ENCODE data around the gene SPIN4.
A peak's percentile ranks its signal among the peaks of the same experiment; 100 is the strongest.
"Not testable (repeated sequence)": the region's sequence is repeated elsewhere in the genome, so short reads cannot be mapped to it uniquely, and the experiment has no call there.

The SPIN4 gene

GRCh38 chrX:63350941-63351616 is at the start of gene SPIN4:
SPIN4 (minus strand) TSS chrX:63351332; CDS start chrX:63350819, 513 bp downstream.
- Histone ChIP-seq H3K4me3 (peak within 1 kb of the TSS; percentile 83), H3K27ac (peak within 1 kb of the TSS; percentile 54 to 87)
- no peak for TF ChIP-seq CTCF (IDR thresholded peaks at IDR 0.05)
- DNase-seq (ENCODE audit: low spot score): peak; percentile 87

GRCh38 chrX:63400340-63400739 is 49.2 kb upstream of the SPIN4 start:
- no peak for TF ChIP-seq CTCF (IDR thresholded peaks at IDR 0.05)
- no peak for DNase-seq (ENCODE audit: low spot score)
- Histone ChIP-seq H3K4me3 (no peak overlapping the region), H3K27ac (no peak overlapping the region)

- DNase-seq (ENCODE audit: low spot score): no peak
- H3K4me3 ChIP-seq: no peak overlapping the region
- no peak for TF ChIP-seq CTCF (IDR thresholded peaks at IDR 0.05)
- no peak overlapping the region for H3K27ac ChIP-seq
These were observed 43.7 kb upstream of the SPIN4 start for GRCh38 chrX:63394872-63395271.

- not testable (repeated sequence) for H3K4me3 ChIP-seq; DNase-seq (ENCODE audit: low spot score)
These were observed 42.0 kb upstream of the SPIN4 start for GRCh38 chrX:63393094-63393493.

GRCh38 chrX:63387411-63387810 is 36.3 kb upstream of the SPIN4 start:
- DNase-seq (ENCODE audit: low spot score): no peak
- TF ChIP-seq CTCF (IDR thresholded peaks at IDR 0.05): no peak
- no peak overlapping the region for H3K4me3 ChIP-seq
- no peak overlapping the region for H3K27ac ChIP-seq

More at GRCh38 chrX:63393094-63393493, 42.0 kb upstream of the SPIN4 start:
- H3K27ac ChIP-seq: not testable (repeated sequence)

GRCh38 chrX:63384263-63384662 is 33.1 kb upstream of the SPIN4 start:
- H3K4me3 ChIP-seq; DNase-seq (ENCODE audit: low spot score); H3K27ac ChIP-seq: not testable (repeated sequence)

GRCh38 chrX:63373012-63373411 is 21.9 kb upstream of the SPIN4 start:
- DNase-seq (ENCODE audit: low spot score); H3K4me3 ChIP-seq; H3K27ac ChIP-seq: not testable (repeated sequence)

GRCh38 chrX:63367699-63368098 is 16.6 kb upstream of the SPIN4 start:
- not testable (repeated sequence) for H3K4me3 ChIP-seq; DNase-seq (ENCODE audit: low spot score); H3K27ac ChIP-seq

GRCh38 chrX:63363788-63364187 is 12.7 kb upstream of the SPIN4 start:
- no peak for TF ChIP-seq CTCF (IDR thresholded peaks at IDR 0.05)
- no peak overlapping the region for H3K27ac ChIP-seq
- no peak for DNase-seq (ENCODE audit: low spot score)
- H3K4me3 ChIP-seq: no peak overlapping the region

All from coronary artery (tissue), 2 donors.